Prostate gland (tissue), 2 donors: ENCODE measurements around the gene CNTN4.

Experiments used
- CTCF ChIP-seq, 4 experiments: fragments of 200-600 bp in 2 of 4; fragments of 450-650 bp in 2 of 4; sonication (generic) in 2 of 4; IDR thresholded peaks; 1 replicate in 3 of 4; 2 replicates in 1 of 4; pipeline ENCODE4 v1.5.1; 2016 to 2019; ENCODE audit warnings: antibody characterized with exemption in 4 of 4, mild to moderate bottlenecking in 2 of 4, moderate library complexity in 2 of 4
- POLR2A ChIP-seq: fragments of 450-650 bp; IDR thresholded peaks from one replicate; pipeline ENCODE4 v1.6.1; 2016; ENCODE audit warnings: antibody characterized with exemption, mild to moderate bottlenecking

DNA sequence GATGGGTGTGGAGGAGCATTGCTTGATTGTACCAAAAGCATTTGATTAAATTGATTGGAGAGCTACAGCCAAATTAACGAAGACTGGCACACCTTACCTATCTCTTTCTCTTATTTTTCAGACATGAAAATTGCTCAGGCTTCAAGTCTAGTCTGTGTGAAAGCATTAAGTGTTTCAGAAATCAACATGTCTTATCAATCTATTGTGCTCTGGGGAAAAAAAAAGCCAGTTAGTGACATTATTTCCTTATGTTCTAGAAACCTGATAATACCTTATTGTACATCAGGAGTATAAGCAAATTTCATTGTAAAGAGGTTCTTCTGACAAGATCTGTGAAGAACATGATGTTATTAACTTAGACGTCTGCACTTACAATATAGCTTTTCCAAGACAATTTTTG, 546.3 kb downstream of the CNTN4 start:
- no peak for TF ChIP-seq POLR2A
- TF ChIP-seq CTCF (IDR thresholded peaks at IDR 0.05) = no peak
